SIG-M5 (cell line): ENCODE data around the gene KRTAP2-2.

ENCODE experiments used
- DNase-seq: peaks from one replicate; lab custom pipeline; 2025; lab: John Stamatoyannopoulos, UW

KRTAP2-2 gene

DNA sequence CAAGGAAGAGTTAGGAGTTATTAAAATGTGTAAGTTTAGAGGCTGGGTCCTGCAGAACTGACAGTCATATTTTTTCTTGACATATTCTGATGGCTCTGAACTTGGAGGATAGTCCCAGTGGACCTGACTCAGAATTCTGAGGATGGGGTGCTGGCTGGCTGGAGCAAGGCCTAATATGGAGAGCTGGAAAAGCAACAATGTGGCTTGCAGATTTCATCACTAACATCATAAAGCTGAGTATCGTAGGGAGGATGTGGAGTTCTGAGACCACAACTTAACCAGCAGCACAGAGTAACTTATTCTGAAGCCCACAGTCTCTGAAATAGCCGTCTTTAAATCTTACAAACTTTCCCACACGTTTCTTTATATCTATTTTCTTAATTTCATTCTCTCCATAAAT, 30.3 kb downstream of the KRTAP2-2 start:
- no peak for DNase-seq

DNA sequence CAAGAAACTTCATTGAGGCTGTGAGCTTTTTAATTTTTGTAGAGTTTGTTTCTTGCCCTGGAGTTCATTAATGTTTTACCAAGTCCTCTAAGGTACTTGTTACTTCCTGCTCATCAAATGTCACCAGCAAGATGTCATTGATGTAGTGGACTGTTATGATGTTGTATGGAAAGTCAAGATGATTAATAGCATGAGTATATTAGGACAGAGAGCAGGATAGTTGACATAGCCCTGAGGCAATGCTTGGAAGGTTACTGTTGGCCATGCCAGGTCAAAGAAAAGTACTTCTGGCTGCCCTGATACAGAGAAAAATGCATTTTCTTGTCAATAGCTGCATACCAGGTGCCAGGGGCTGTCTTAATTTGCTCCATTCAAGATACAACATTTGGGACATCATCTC, 34.7 kb downstream of the KRTAP2-2 start:
- DNase-seq = no peak

DNA sequence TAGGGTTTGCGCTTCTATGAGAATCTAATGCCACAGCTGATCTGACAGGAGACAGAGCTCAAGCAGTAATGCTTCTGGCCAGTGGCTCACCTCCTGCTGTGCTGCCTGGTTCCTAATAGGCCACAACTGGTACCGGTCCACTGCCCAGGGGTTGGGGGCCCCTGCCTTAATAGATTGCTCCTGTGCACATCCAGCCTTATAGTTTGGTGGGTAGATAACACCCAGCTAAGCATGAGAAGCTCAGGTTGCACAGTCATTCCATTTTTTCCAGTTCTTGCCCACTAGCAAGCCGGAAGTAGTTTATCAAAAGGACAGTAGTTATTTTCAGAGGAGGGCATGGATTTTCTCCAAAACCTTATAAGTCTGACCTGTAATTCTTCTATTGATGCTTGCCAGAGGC, 35.6 kb downstream of the KRTAP2-2 start:
- no peak for DNase-seq

DNA sequence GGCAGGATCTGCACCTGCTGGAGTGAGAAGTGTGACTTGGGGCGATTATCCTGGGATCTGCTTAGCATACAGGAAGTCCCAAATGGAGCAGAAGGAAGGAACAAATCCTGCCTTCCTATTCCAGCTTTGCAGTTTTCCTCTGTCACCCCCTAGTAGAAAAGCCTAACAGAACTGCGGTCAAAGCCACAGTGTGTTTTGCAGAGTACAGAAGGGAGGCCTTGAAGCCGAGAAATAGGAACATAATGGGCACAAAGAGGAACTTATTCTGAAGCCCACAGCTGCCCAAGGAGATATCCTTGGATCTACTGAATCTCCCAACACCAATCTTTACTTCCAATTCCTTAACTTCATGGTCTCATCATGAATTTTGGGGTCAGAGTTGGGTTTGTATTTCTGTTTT, 36.5 kb downstream of the KRTAP2-2 start:
- DNase-seq = no peak

DNA sequence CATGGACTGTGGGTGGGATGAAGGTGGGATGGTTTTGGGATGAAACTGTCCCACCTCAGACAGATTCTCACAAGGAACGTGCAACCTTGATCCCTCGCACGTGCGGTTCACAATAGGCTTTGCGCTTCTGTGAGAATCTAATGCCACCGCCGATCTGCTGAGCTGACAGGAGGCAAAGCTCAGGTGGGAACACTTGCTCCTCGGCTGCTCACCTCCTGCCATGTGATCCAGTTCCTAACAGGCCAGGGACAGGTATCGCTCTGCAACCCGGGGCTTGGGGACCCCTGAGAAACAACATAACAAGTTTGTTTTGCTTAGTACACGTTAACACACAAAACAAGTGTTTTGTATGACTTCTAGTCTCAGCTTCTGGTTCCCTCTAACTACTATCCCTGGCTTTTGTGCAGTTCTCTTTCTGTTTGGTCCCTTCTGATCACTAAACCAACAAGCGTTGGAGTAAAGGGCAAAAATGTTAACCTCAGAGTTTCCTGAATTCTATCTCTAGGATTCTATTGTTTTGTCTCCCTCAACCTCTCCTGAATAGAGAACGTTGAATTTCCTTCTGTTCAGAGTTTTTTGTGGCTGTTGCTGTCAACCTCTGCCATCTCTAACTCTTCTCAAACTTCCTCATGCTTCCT, 38.3 kb downstream of the KRTAP2-2 start:
- DNase-seq = no peak

DNA sequence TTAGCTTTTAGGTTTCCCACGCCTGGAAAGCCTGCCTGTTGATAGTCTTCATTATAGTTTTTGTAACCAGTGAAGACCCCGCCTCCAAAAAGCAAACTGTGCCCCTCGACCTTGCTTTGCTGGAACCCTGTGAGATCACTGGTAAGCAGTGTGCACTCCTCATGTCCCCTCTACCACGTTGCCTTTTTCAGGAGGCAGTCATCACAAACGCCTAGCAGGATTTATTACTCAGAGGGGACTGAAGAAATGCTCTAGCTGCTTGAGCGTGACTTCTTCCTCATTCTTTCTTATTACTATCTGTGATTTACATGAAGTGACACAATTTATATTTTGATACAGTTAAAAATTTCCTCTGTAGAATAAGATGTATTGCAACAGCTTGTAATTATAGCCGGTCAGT, 39.6 kb downstream of the KRTAP2-2 start:
- no peak for DNase-seq

DNA sequence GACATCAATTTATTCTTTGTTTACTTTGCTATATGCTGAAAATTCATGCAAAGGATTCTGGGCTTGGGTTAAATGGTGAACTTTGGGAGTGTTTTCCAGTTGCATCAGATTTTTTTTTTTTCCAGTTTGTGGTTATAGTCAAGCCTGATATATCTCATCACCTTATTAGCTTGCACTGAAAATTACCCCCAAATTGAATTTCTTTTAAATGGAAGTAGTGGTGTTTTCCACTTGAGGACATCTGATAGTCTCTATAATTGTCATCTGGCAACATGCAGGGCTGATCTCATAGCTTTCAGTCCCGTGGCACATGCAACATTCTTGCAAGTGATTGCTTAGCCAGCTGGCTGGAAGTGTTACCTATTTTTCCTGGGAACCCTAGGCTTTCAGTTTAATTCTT, 41.4 kb downstream of the KRTAP2-2 start:
- DNase-seq = no peak

DNA sequence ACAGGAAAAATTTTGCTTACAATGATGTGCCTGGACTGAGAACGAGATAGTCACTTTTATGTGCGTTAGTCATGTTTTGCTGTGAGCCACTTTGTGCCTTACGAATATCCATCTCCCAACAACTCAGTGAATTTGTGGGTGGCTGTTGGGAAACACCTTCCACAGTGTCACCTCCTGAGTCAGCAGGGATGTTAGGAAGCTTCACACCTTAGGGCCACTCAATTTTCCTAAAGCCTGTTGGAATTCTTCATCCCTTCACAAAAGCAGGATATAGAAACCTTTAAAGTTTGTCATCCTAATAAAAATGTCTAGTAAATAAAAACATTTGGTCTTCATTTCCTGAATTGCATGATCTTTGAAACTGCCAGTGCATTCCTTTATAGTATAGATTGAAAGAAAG, 41.8 kb downstream of the KRTAP2-2 start:
- no peak for DNase-seq

DNA sequence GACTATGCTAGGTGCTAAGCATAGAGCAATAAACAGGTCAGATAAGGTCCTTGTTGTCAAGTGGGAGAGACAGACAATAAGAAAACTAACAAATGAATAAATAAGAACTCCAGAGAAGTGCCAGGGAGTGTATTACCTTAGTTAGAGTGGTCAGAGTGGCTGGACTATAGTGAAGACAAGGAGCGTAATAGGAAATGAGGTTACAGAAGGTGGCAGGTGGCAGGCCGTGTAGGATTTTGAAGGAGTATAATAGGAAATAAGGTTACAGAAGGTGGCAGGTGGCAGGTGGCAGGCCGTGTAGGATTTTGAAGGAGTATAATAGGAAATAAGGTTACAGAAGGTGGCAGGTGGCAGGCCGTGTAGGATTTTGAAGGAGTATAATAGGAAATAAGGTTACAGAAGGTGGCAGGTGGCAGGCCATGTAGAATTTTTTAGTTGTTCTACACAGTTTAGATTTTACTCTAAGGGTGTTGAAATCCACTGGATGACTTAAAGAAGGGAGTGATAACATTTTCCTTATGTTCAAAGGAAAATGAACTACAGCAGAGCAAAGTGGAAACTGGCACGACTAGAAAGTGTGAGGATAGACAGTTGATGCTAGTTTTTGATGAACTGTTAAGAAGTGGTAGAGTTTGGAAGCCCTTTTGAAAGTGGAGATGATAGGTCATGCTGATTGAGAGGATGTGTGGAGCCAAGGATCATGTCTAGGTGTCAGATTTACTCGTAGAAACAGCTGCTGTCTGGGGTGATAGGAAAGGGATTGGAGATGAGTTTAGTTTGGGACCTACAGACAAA, 42.5 kb downstream of the KRTAP2-2 start:
- no peak for DNase-seq

DNA sequence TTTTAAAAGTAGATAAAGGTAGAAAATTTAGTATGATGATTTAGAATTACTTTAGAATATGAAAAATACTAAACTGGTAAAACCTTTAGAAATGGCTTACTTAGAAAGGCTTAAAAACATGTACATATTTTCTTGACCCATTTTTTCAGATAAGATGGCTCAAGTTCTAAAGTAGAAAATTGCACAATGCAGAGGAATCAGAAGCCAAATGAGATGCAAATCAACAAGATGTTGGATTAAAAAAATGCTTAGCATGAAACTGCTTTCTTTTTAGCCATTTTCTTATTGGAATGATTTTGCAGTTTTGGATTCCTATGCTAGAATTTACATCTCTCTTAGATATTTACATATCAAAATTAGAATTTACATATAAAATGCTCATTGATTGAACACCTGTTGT, 44.6 kb downstream of the KRTAP2-2 start:
- DNase-seq = no peak

DNA sequence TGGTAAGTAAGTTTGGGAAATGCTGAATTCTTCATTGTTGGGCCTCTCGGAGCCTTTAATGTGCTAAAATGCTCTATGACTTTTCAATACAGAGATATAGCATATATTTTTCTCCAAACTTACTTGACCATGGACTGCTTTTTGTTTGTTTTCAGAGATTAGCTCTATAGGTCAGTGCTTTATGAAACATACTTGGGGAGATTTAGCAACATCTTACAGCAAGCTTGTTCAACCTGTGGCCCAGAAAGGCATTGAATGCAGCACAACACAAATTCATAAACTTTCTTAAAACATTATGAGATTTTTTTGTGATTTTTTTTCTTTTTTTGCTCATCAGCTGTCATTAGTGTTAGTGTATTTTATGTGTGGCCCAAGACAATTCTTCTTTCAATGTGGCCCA, 45.1 kb downstream of the KRTAP2-2 start:
- DNase-seq = no peak

DNA sequence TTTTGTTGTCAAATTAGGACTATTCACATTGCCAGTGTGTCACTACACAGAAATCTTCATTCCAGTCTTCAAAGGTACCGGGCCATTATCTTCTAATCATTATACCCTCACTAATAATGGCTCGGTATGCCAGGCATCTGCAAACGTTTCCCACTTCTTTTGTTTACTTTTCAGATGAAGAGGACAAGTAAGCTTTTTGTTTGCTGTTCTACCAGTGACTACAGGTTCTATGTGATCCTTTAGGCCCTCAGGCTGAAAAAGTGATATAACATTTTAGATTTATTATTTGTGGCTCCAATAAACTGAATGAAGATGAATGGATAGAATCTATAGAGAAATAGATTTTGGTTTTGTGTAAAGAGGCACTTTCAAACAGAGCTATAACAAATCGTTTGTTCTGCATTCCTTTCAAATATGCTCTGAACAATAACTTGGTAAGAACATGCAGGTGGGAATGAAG, 45.7 kb downstream of the KRTAP2-2 start:
- no peak for DNase-seq

DNA sequence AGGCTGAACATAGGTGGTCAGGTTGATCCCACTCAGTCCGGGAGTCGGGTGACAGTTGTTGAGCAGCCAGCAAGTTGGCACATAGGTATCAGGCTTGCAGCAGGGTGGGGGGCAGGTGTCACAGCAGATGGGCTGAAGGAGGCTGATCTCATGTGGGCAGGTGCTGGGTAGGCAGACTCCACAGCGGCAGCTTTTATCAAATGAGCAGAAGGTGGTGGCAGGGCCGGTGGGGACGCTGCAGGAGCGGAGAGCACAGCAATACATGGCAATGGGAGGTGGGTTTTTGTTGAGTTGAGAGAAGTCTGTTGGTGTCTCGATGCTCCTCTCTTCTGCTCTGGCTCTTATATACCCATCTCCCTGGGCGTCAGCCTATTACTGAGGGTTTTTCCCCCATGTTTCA, 46.2 kb downstream of the KRTAP2-2 start, which contains the start of gene KRTAP3-1:
Gene KRTAP3-1, minus strand, starts transcription at position 318 of the 400 bp plus-strand sequence. Its CDS starts 54 bp downstream, at position 264.
- no peak for DNase-seq
